Esophagus mucosa (tissue), 1 donor: ENCODE measurements around the gene RSRC1. TPM values are rescaled to one million over a fixed set of nuclear protein-coding genes. Genes with fewer than 3 reads are reported as not detected.
"Not testable (repeated sequence)": the region's sequence is repeated elsewhere in the genome, so short reads cannot be mapped to it uniquely, and the experiment has no call there.

ENCODE experiments used
- ATAC-seq: fragments of 200-7000 bp; cut with Tn5 transposase; one replicate; pipeline ENCODE4 v1.9.1; 2020
- total RNA-seq: library from RNA; stranded (reverse); gene quantifications from one replicate; pipeline ENCODE4 v1.2.4, GENCODE V29; 2023
- donor health status: DM: yes; HTN: yes; CAD: no.

The RSRC1 gene
- total RNA-seq, 1 donor from 2014 or later, result 16.9 TPM

GRCh38 chr3:158233791-158234190, 123.9 kb downstream of the RSRC1 start:
- no peak for ATAC-seq

GRCh38 chr3:158244274-158244673, 134.4 kb downstream of the RSRC1 start:
- ATAC-seq, result no peak

- ATAC-seq, result no peak
These were observed 137.4 kb downstream of the RSRC1 start for GRCh38 chr3:158247288-158247687.

GRCh38 chr3:158248261-158248660, 138.4 kb downstream of the RSRC1 start:
- no peak for ATAC-seq

GRCh38 chr3:158249183-158249582, 139.3 kb downstream of the RSRC1 start:
- ATAC-seq, result no peak

GRCh38 chr3:158258619-158259018, 148.7 kb downstream of the RSRC1 start:
- ATAC-seq, result no peak

GRCh38 chr3:158260392-158260791, 150.5 kb downstream of the RSRC1 start:
- no peak for ATAC-seq

- no peak for ATAC-seq
These were observed 151.6 kb downstream of the RSRC1 start for GRCh38 chr3:158261371-158261991.

GRCh38 chr3:158264894-158265293, 155.0 kb downstream of the RSRC1 start:
- no peak for ATAC-seq

- no peak for ATAC-seq
These were observed 157.1 kb downstream of the RSRC1 start for GRCh38 chr3:158267015-158267414.

GRCh38 chr3:158269942-158270341, 160.1 kb downstream of the RSRC1 start:
- ATAC-seq, result peak; percentile 99

- no peak for ATAC-seq
These were observed 162.2 kb downstream of the RSRC1 start for GRCh38 chr3:158272081-158272480.

- no peak for ATAC-seq
These were observed 163.8 kb downstream of the RSRC1 start for GRCh38 chr3:158273656-158274055.

- ATAC-seq, result no peak
These were observed 168.3 kb downstream of the RSRC1 start for GRCh38 chr3:158278187-158278586.

- no peak for ATAC-seq
These were observed 169.7 kb downstream of the RSRC1 start for GRCh38 chr3:158279609-158280008.

- ATAC-seq, result no peak
These were observed 185.9 kb downstream of the RSRC1 start for GRCh38 chr3:158295771-158296170.

GRCh38 chr3:158297940-158298339, 188.1 kb downstream of the RSRC1 start:
- ATAC-seq, result no peak

GRCh38 chr3:158308236-158308928, 198.5 kb downstream of the RSRC1 start:
- ATAC-seq, result no peak

- no peak for ATAC-seq
These were observed 202.8 kb downstream of the RSRC1 start for GRCh38 chr3:158312560-158313141.

- no peak for ATAC-seq
These were observed 203.5 kb downstream of the RSRC1 start for GRCh38 chr3:158313338-158313927.

GRCh38 chr3:158314426-158315357, 204.8 kb downstream of the RSRC1 start:
- no peak for ATAC-seq

GRCh38 chr3:158329696-158330441, 220.0 kb downstream of the RSRC1 start:
- not testable (repeated sequence) for ATAC-seq
